OCI-LY3 (cell line): ENCODE results near the gene ANKRD45.

Source experiments
- CTCF ChIP-seq: fragments of 200-600, 300-600 bp; sonication (generic); IDR thresholded peaks from 2 replicates; pipeline ENCODE4 v1.5.1; 2014; ENCODE audit warnings: antibody characterized with exemption, low read length, low read depth
- EZH2phosphoT487 ChIP-seq: fragments of 200-600 bp; shearing (Covaris generic); IDR thresholded peaks from 2 replicates; pipeline ENCODE4 v1.6.1; 2018; ENCODE audit warnings: antibody characterized with exemption, mixed run types, low read depth

DNA sequence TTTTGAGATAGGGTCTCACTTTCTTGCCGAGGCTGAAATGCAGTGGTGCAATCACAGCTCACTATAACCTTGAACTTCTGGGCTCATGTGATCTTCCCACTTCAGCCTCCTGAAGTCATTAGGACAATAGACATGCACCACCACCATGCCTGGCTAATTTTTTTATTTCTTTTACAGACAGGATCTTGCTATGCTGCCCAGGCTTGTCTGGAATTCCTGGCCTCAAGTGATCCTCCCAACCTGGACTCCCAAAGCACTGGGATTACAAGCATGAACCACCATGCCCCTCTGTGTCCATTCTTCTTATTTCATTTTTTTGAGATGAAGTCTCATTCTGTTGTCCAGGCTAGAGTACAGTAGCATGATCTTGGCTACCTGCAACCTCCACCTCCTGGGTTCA lies 33.1 kb upstream of the ANKRD45 start:
- TF ChIP-seq CTCF (no peak), EZH2phosphoT487 (no peak)
